AG04449 (cell line): Measurements from ENCODE around the gene TBL1X.

ENCODE experiments used
- CTCF ChIA-PET: fragments of 350-600 bp; formaldehyde crosslinking; extraction: SDS; loops from one replicate; lab custom pipeline; 2021; ENCODE audit warnings: antibody characterized with exemption; lab: Yijun Ruan, JAX
- POLR2A ChIA-PET: fragments of 400-600, 350-600 bp; formaldehyde crosslinking; extraction: SDS; loops from one replicate; lab custom pipeline; 2020; ENCODE audit warnings: antibody characterized with exemption, inconsistent platforms; lab: Yijun Ruan, JAX
- DNase-seq: peaks from one replicate; pipeline ENCODE4 v3.0.0-alpha.2; 2010; ENCODE audit warnings: low read depth, low spot score
- H3K4me3 ChIP-seq: 2 replicates; pipeline ENCODE4 v1.5.1; 2011; ENCODE audit warnings: low read depth, mild to moderate bottlenecking, control low read depth, low read length
- TF ChIP-seq, protein P1 (sequence below): IDR thresholded peaks from one replicate; pipeline ENCODE4 v1.5.1; 2011; ENCODE audit warnings: mild to moderate bottlenecking, moderate library complexity, low read length, control low read depth, inconsistent platforms; ENCODE audit not compliant: insufficient read depth; ENCODE audit errors: missing control alignments

TBL1X gene

DNA sequence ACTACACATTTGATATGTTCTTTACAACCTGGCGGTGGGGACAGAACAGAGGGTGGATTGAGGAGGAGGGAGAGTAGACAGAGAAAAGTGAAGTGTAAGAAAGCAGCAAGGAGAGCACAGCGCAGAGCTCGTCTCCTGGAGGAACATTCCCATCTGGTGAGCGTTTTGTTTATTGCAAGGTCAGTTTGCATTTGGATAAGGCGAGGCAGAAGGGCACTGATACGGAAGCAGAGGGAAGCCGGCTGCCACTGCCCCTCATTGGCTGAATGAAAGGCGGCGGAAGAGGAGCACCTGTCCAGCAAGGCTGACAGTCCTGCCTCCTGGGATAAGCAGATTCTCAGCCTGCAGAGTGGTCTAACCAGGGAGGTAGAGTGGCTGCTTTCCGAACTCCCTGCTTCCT is 217.6 kb downstream of the TBL1X start:
- CTCF ChIA-PET, result no interaction called here
- POLR2A ChIA-PET, result no interaction called here
- H3K4me3 ChIP-seq, result no peak overlapping the region
- TF ChIP-seq, protein P1, sequence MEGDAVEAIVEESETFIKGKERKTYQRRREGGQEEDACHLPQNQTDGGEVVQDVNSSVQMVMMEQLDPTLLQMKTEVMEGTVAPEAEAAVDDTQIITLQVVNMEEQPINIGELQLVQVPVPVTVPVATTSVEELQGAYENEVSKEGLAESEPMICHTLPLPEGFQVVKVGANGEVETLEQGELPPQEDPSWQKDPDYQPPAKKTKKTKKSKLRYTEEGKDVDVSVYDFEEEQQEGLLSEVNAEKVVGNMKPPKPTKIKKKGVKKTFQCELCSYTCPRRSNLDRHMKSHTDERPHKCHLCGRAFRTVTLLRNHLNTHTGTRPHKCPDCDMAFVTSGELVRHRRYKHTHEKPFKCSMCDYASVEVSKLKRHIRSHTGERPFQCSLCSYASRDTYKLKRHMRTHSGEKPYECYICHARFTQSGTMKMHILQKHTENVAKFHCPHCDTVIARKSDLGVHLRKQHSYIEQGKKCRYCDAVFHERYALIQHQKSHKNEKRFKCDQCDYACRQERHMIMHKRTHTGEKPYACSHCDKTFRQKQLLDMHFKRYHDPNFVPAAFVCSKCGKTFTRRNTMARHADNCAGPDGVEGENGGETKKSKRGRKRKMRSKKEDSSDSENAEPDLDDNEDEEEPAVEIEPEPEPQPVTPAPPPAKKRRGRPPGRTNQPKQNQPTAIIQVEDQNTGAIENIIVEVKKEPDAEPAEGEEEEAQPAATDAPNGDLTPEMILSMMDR, result no peak
- DNase-seq, result no peak

DNA sequence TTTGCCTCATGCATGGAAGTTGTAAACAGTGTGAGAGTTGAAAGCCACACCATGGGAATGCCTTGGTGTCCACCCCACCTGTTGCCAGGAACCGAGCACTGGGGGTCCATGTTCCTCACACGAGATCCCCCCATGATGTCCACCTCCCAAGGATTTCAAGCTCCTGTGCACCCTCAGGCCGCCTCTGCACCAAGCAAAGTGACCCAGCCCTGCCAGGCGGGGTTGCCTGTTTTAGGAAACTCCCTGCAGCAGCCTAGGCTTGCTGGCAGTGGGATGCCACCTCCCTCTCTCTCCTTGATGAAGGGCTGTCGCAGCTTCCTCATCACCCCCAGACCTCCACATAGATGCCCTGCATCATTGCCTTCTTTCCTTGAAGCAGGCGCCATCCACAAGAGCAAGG is 218.0 kb downstream of the TBL1X start:
- CTCF ChIA-PET, result no interaction called here
- DNase-seq, result no peak
- POLR2A ChIA-PET, result no interaction called here
- TF ChIP-seq, protein P1, result no peak
- H3K4me3 ChIP-seq, result no peak overlapping the region

DNA sequence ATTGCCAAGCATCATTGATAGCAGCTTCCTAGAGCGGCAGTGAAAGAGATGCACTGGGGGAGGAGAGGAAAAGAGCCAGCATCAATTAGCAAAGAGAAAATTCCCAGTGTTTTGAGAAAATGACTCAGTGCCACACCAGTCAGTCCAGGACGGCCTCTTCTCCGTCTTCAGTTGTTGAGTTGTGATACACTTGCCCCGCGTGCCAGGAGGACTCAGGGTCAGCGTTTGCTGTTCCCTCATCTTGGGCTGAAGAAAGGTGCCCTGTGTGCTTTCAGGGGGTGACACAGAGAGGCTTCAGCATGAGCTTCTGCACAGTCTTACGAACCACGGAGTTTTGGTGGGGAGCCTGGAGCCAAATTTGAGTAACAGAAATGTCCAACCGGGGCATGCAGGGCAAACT is 218.5 kb downstream of the TBL1X start:
- no peak overlapping the region for H3K4me3 ChIP-seq
- CTCF ChIA-PET, result no interaction called here
- DNase-seq, result no peak
- TF ChIP-seq, protein P1, result no peak
- POLR2A ChIA-PET, result no interaction called here

DNA sequence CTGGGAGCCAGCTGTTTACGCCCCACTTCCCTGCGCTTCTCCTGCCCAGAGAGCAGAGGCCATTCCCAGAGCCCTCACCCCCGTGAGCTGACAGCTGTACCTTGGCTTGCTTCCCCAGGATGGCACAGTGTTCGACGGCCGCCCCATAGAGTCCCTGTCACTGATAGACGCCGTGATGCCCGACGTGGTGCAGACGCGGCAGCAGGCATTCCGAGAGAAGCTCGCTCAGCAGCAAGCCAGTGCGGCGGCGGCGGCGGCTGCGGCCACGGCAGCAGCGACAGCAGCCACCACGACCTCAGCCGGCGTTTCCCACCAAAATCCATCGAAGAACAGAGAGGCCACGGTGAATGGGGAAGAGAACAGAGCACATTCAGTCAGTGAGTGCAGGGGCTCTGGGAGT is 223.0 kb downstream of the TBL1X start:
- ChIA-PET POLR2A (no interaction called here), CTCF (no interaction called here)
- TF ChIP-seq, protein P1, result no peak
- no peak overlapping the region for H3K4me3 ChIP-seq
- DNase-seq, result no peak

DNA sequence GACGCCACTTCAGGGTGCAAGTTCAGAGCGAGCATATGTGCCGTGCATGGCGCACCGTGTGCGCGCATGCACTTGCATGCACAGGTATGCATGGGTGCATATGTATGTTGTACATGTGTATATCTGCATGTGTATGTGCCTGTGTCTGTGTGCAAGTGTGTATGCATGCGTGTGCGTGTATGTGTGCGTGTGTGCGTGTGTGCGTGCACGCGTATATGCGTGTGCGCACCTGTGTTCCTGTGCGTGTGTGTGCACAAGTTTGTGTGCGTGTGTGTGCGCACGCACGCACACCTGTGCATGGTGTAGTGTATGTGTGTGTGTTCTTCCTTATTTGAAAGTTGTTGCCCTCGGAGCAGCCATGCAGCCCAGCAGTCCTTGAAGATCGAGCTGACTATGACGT is 224.0 kb downstream of the TBL1X start:
- TF ChIP-seq, protein P1, result no peak
- no peak for DNase-seq
- H3K4me3 ChIP-seq, result no peak overlapping the region
- CTCF ChIA-PET, result no interaction called here
- POLR2A ChIA-PET, result no interaction called here

DNA sequence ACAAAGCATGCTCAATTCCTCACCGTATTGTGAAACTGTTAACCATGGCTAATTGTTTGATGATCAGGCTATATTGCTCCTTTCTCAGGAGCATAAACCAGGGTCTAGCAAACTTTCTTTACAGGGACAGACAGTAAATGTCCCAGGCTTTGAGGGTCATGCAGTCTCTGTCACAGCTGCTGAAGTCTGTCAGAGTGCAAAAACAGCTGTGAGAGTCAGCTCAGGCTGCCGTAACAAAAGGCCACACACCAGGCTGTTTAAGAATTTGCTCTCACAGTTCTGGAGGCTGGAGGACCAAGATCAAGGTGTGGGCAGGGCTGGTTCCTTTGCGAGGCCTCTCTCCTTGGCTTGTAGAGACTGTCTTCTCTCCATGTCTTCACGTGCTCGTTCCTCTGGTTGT is 225.2 kb downstream of the TBL1X start:
- CTCF ChIA-PET, result no interaction called here
- TF ChIP-seq, protein P1, result no peak
- POLR2A ChIA-PET, result no interaction called here
- no peak overlapping the region for H3K4me3 ChIP-seq
- no peak for DNase-seq
